Loucy (cell line): ENCODE data around the gene FAM168A.

Experiments
- EZH2phosphoT487 ChIP-seq: fragments of 200-600 bp; IDR thresholded peaks from 2 replicates; pipeline ENCODE4 v1.6.1; 2018; ENCODE audit warnings: antibody characterized with exemption, mild to moderate bottlenecking, moderate library complexity, borderline replicate concordance
- TF ChIP-seq, protein P1 (sequence below): fragments of 200-600 bp; sonication (generic); conservative IDR thresholded peaks from 2 replicates; pipeline ENCODE4 v1.5.1; 2014; ENCODE audit warnings: mild to moderate bottlenecking, antibody characterized with exemption, low read length

GRCh38 chr11:73465023-73465675 is 132.8 kb downstream of the FAM168A start:
- TF ChIP-seq, protein P1, sequence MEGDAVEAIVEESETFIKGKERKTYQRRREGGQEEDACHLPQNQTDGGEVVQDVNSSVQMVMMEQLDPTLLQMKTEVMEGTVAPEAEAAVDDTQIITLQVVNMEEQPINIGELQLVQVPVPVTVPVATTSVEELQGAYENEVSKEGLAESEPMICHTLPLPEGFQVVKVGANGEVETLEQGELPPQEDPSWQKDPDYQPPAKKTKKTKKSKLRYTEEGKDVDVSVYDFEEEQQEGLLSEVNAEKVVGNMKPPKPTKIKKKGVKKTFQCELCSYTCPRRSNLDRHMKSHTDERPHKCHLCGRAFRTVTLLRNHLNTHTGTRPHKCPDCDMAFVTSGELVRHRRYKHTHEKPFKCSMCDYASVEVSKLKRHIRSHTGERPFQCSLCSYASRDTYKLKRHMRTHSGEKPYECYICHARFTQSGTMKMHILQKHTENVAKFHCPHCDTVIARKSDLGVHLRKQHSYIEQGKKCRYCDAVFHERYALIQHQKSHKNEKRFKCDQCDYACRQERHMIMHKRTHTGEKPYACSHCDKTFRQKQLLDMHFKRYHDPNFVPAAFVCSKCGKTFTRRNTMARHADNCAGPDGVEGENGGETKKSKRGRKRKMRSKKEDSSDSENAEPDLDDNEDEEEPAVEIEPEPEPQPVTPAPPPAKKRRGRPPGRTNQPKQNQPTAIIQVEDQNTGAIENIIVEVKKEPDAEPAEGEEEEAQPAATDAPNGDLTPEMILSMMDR = no peak
- TF ChIP-seq EZH2phosphoT487 = no peak
